Neural cell (in vitro differentiated cells): Measurements from ENCODE around the gene A2M. TPM values are rescaled to one million over a fixed set of nuclear protein-coding genes. Genes with fewer than 3 reads are reported as not detected.

Experiments
- H2AFZ ChIP-seq: fragments of 200-600, 300-800 bp; sonication (generic), shearing (Covaris generic); 2 replicates; pipeline ENCODE4 v1.6.0; 2014; ENCODE audit warnings: low read depth, mild to moderate bottlenecking, antibody characterized with exemption, low read length, moderate library complexity
- H3F3A ChIP-seq: fragments of 200-600 bp; shearing (Covaris generic); 2 replicates; pipeline ENCODE4 v1.6.1; 2016; ENCODE audit warnings: mild to moderate bottlenecking, moderate library complexity, mixed read lengths, antibody characterized with exemption, low read length; ENCODE audit not compliant: insufficient read depth, poor library complexity, severe bottlenecking
- H3K27ac ChIP-seq: fragments of 200-600, 300-800 bp; sonication (generic), shearing (Covaris generic); 2 replicates; pipeline ENCODE4 v1.5.1; 2014; ENCODE audit warnings: mild to moderate bottlenecking, low read length, moderate library complexity
- H3K27me3 ChIP-seq: fragments of 300-800, 200-600 bp; sonication (generic), shearing (Covaris generic); 2 replicates; pipeline ENCODE4 v1.6.0; 2014; ENCODE audit warnings: mild to moderate bottlenecking, low read depth, low read length, moderate library complexity; ENCODE audit not compliant: insufficient read depth
- H3K36me3 ChIP-seq: fragments of 300-800, 200-600 bp; sonication (generic), shearing (Covaris generic); 2 replicates; pipeline ENCODE4 v1.5.1; 2014; ENCODE audit warnings: mild to moderate bottlenecking, antibody characterized with exemption, low read length, moderate library complexity; ENCODE audit not compliant: insufficient read depth
- H3K4me2 ChIP-seq: fragments of 300-800, 200-600 bp; sonication (generic), shearing (Covaris generic); 2 replicates; pipeline ENCODE4 v1.6.0; 2014; ENCODE audit warnings: mild to moderate bottlenecking, low read length
- H3K4me3 ChIP-seq: fragments of 300-800, 200-600 bp; sonication (generic), shearing (Covaris generic); 2 replicates; pipeline ENCODE4 v1.5.1; 2014; ENCODE audit warnings: mild to moderate bottlenecking, low read length, moderate library complexity
- H3K79me2 ChIP-seq: fragments of 200-600 bp; shearing (Covaris generic); replicated peaks from 2 replicates; pipeline ENCODE4 v1.6.0; 2014; ENCODE audit warnings: mild to moderate bottlenecking, low read length, moderate library complexity; ENCODE audit not compliant: insufficient read depth
- H3K9ac ChIP-seq: fragments of 300-800, 200-600 bp; sonication (generic), shearing (Covaris generic); 2 replicates; pipeline ENCODE4 v1.6.1; 2016; ENCODE audit warnings: mild to moderate bottlenecking, low read length, mixed read lengths
- H3K9me2 ChIP-seq: fragments of 200-600 bp; shearing (Covaris generic); 2 replicates; pipeline ENCODE4 v1.6.1; 2016; ENCODE audit warnings: mild to moderate bottlenecking, low read length, mixed read lengths; ENCODE audit not compliant: insufficient read depth
- H3K9me3 ChIP-seq: fragments of 200-600, 300-800 bp; sonication (generic), shearing (Covaris generic); 2 replicates; pipeline ENCODE4 v1.6.1; 2016; ENCODE audit warnings: mild to moderate bottlenecking, mixed run types, low read length, moderate library complexity, mixed read lengths
- H4K20me1 ChIP-seq: fragments of 200-600 bp; shearing (Covaris generic); 2 replicates; pipeline ENCODE4 v1.6.1; 2016; ENCODE audit warnings: mild to moderate bottlenecking, mixed run types; ENCODE audit not compliant: insufficient read depth
- EP300 ChIP-seq: fragments of 450-650 bp; conservative IDR thresholded peaks from 2 replicates; pipeline ENCODE4 v1.6.1; 2014; ENCODE audit warnings: antibody characterized with exemption, mild to moderate bottlenecking, moderate library complexity; ENCODE audit not compliant: poor library complexity, severe bottlenecking
- EZH2 ChIP-seq: fragments of 200-600, 300-800 bp; shearing (Covaris generic), sonication (generic); IDR thresholded peaks from 2 replicates; pipeline ENCODE4 v1.6.1; 2014; ENCODE audit warnings: antibody characterized with exemption, low read length, borderline replicate concordance, mild to moderate bottlenecking; ENCODE audit not compliant: insufficient read depth, poor library complexity, severe bottlenecking
- MXI1 ChIP-seq: fragments of 450-650 bp; conservative IDR thresholded peaks from 2 replicates; pipeline ENCODE4 v1.6.1; 2014; ENCODE audit warnings: antibody characterized with exemption, mild to moderate bottlenecking; ENCODE audit not compliant: poor library complexity, severe bottlenecking
- POLR2AphosphoS5 ChIP-seq: IDR thresholded peaks from 2 replicates; pipeline ENCODE4 v1.6.1; 2012
- RAD21 ChIP-seq: fragments of 450-650 bp; conservative IDR thresholded peaks from 2 replicates; pipeline ENCODE4 v1.6.1; 2014; ENCODE audit warnings: antibody characterized with exemption, mild to moderate bottlenecking, moderate library complexity
- SMC3 ChIP-seq: fragments of 450-650 bp; conservative IDR thresholded peaks from 2 replicates; pipeline ENCODE4 v1.6.1; 2014; ENCODE audit warnings: antibody characterized with exemption, mild to moderate bottlenecking, moderate library complexity; ENCODE audit not compliant: poor library complexity
- TAF1 ChIP-seq: IDR thresholded peaks from 2 replicates; pipeline ENCODE4 v1.6.1; 2012; ENCODE audit warnings: low read depth
- polyA plus RNA-seq: library from polyadenylated mRNA; depleted of rRNA; stranded (reverse); fragments of >200 nt; gene quantifications from 2 replicates; pipeline ENCODE4 v1.2.3, GENCODE V29; 2014
- TF ChIP-seq, protein P1 (sequence below): IDR thresholded peaks from 2 replicates; pipeline ENCODE4 v1.6.1; 2012; ENCODE audit warnings: borderline replicate concordance
- TF ChIP-seq, protein P2 (sequence below): fragments of 450-650 bp; IDR thresholded peaks from 2 replicates; pipeline ENCODE4 v1.5.1; 2014; ENCODE audit warnings: antibody characterized with exemption, mild to moderate bottlenecking, moderate library complexity; ENCODE audit not compliant: poor library complexity, severe bottlenecking

Gene A2M
- polyA plus RNA-seq, 1 donor from 2014 or later, result 0.09 TPM

DNA sequence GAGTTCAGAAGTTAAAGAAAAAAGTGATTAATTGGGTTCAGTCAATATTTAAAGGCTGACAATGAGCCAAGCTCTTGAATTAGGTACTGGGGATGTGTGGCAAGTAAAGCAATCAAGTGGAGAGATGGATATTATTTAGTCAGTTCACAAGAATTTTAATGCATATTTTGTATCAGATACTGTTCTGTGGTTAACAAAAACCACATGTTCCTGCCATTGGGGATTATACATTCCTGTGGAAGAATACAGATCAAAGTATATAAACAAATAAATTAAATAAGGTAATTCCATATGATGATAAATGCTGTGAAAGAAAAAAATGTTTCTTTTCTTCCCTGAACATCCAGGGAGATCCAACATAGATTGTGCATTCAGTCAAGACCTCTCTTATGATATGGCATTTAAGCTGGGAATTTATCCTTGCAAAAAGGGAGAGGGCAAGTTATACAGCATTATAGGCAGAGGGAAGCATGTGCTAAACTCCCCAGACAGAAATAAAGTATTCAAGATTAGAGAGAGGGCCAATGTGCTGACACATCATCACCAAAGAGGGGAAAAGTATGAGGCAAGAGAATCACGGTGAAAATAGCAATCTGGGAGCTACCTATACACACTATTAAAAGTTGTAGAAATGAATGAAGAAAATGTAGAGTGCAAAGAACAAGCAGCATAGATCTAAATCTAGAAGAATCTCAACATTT lies 17.6 kb upstream of the A2M start:
- TF ChIP-seq, protein P1, sequence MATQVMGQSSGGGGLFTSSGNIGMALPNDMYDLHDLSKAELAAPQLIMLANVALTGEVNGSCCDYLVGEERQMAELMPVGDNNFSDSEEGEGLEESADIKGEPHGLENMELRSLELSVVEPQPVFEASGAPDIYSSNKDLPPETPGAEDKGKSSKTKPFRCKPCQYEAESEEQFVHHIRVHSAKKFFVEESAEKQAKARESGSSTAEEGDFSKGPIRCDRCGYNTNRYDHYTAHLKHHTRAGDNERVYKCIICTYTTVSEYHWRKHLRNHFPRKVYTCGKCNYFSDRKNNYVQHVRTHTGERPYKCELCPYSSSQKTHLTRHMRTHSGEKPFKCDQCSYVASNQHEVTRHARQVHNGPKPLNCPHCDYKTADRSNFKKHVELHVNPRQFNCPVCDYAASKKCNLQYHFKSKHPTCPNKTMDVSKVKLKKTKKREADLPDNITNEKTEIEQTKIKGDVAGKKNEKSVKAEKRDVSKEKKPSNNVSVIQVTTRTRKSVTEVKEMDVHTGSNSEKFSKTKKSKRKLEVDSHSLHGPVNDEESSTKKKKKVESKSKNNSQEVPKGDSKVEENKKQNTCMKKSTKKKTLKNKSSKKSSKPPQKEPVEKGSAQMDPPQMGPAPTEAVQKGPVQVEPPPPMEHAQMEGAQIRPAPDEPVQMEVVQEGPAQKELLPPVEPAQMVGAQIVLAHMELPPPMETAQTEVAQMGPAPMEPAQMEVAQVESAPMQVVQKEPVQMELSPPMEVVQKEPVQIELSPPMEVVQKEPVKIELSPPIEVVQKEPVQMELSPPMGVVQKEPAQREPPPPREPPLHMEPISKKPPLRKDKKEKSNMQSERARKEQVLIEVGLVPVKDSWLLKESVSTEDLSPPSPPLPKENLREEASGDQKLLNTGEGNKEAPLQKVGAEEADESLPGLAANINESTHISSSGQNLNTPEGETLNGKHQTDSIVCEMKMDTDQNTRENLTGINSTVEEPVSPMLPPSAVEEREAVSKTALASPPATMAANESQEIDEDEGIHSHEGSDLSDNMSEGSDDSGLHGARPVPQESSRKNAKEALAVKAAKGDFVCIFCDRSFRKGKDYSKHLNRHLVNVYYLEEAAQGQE, result no peak
- TF ChIP-seq EP300, result no peak
- TF ChIP-seq POLR2AphosphoS5, result no peak
- TF ChIP-seq RAD21, result no peak
- H3K9me3 ChIP-seq, result no peaks in the 10 kb centered on the region
- H2AFZ ChIP-seq, result no peak overlapping the region
- no peaks in the 10 kb centered on the region for H4K20me1 ChIP-seq
- H3F3A ChIP-seq, result no peaks in the 10 kb centered on the region
- H3K4me2 ChIP-seq, result no peak overlapping the region
- H3K79me2 ChIP-seq, result no peaks in the 10 kb centered on the region
- H3K36me3 ChIP-seq, result no peaks in the 10 kb centered on the region
- no peaks in the 10 kb centered on the region for H3K9me2 ChIP-seq
- H3K4me3 ChIP-seq, result no peak overlapping the region
- H3K27me3 ChIP-seq, result no peaks in the 10 kb centered on the region
- H3K27ac ChIP-seq, result no peak overlapping the region
- H3K9ac ChIP-seq, result no peak overlapping the region

DNA sequence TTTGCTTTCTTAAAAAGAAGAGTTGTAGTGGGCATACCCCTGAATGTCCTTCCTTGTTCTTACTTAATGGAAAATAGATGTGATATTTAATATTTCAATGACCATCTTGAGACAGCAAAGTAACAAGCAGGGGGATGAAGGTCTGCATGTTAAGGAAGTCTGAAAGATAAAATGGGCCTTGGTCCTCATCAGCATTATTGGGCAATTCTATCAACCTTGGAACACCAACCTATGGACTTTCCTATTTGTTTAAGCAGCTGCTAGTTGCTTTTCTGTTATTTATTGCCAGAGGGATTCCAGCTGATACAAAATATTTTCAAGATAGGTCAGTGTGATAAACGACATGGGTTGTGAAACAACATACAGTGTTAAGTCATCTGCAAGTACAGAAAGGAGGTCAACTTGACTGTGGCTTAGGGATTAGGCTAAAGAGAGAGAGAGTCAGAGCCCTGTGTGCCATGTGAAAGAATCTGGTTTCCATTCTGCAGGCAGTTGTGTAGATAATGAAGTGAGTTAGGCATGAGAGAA lies 16.4 kb upstream of the A2M start:
- no peaks in the 10 kb centered on the region for H3K79me2 ChIP-seq
- no peak for TF ChIP-seq POLR2AphosphoS5
- TF ChIP-seq RAD21, result no peak
- no peak for TF ChIP-seq MXI1
- TF ChIP-seq EP300, result no peak
- TF ChIP-seq, protein P2, sequence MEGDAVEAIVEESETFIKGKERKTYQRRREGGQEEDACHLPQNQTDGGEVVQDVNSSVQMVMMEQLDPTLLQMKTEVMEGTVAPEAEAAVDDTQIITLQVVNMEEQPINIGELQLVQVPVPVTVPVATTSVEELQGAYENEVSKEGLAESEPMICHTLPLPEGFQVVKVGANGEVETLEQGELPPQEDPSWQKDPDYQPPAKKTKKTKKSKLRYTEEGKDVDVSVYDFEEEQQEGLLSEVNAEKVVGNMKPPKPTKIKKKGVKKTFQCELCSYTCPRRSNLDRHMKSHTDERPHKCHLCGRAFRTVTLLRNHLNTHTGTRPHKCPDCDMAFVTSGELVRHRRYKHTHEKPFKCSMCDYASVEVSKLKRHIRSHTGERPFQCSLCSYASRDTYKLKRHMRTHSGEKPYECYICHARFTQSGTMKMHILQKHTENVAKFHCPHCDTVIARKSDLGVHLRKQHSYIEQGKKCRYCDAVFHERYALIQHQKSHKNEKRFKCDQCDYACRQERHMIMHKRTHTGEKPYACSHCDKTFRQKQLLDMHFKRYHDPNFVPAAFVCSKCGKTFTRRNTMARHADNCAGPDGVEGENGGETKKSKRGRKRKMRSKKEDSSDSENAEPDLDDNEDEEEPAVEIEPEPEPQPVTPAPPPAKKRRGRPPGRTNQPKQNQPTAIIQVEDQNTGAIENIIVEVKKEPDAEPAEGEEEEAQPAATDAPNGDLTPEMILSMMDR, result no peak
- TF ChIP-seq, protein P1, result no peak
- TF ChIP-seq EZH2, result no peak
- no peak for TF ChIP-seq SMC3
- TF ChIP-seq TAF1, result no peak
- no peak overlapping the region for H3K4me3 ChIP-seq
- H3K36me3 ChIP-seq, result no peaks in the 10 kb centered on the region
- H3K9me3 ChIP-seq, result no peaks in the 10 kb centered on the region
- no peaks in the 10 kb centered on the region for H3K9me2 ChIP-seq
- H4K20me1 ChIP-seq, result no peaks in the 10 kb centered on the region
- no peak overlapping the region for H2AFZ ChIP-seq
- no peak overlapping the region for H3K4me2 ChIP-seq
- no peaks in the 10 kb centered on the region for H3K27me3 ChIP-seq
- no peak overlapping the region for H3K27ac ChIP-seq
- no peaks in the 10 kb centered on the region for H3F3A ChIP-seq
- no peak overlapping the region for H3K9ac ChIP-seq
